Adrenal gland (tissue), 12 donors: Measurements from ENCODE around the gene ELOA. TPM values are rescaled to one million over a fixed set of nuclear protein-coding genes. Genes with fewer than 3 reads are reported as not detected.
"Not testable (repeated sequence)": the region's sequence is repeated elsewhere in the genome, so short reads cannot be mapped to it uniquely, and the experiment has no call there.

Experiments
- DNase-seq, 7 donors: peaks; one replicate each; pipeline ENCODE4 v3.0.0-alpha.2; 2019 to 2020
- H3K27ac ChIP-seq, 5 donors: fragments of 200-600 bp; sonication (generic) in 4 of 5; 1 replicate in 3 of 5; 2 replicates in 2 of 5; pipeline versions ENCODE4 v1.5.1 to v1.8.0; 2016 to 2020; ENCODE audit warnings: mild to moderate bottlenecking in 1 of 5
- H3K27me3 ChIP-seq: fragments of 200-600 bp; 2 replicates; pipeline ENCODE4 v1.8.0; 2021
- H3K36me3 ChIP-seq, 2 donors: fragments of 200-600 bp; replicated peaks in 1 of 2; 1 replicate in 1 of 2; 2 replicates in 1 of 2; pipeline versions ENCODE4 v1.5.1 to v1.8.0; 2018 to 2022
- H3K4me1 ChIP-seq, 2 donors: fragments of 200-600 bp; replicated peaks in 1 of 2; 1 replicate in 1 of 2; 2 replicates in 1 of 2; pipeline versions ENCODE4 v1.5.1 to v1.8.0; 2018 to 2021
- H3K4me3 ChIP-seq, 4 donors: fragments of 200-600 bp; sonication (generic) in 3 of 4; one replicate each; pipeline ENCODE4 v1.5.1; 2016 to 2018
- H3K9me3 ChIP-seq, 3 donors: fragments of 200-600 bp; sonication (generic) in 1 of 3; replicated peaks in 1 of 3; 1 replicate in 2 of 3; 2 replicates in 1 of 3; pipeline versions ENCODE4 v1.5.1 to v1.8.0; 2016 to 2021
- CTCF ChIP-seq, 6 experiments: fragments of 450-650 bp in 4 of 6; fragments of 200-600 bp in 2 of 6; sonication (generic) in 1 of 6; IDR thresholded peaks; 1 replicate in 5 of 6; 2 replicates in 1 of 6; pipeline versions ENCODE4 v1.5.1 to v1.8.0; 2016 to 2021; ENCODE audit warnings: antibody characterized with exemption in 6 of 6, mild to moderate bottlenecking in 2 of 6, moderate library complexity in 1 of 6
- POLR2A ChIP-seq, 2 donors: fragments of 450-650 bp; IDR thresholded peaks; one replicate each; pipeline ENCODE4 v1.6.1; 2017; ENCODE audit warnings: antibody characterized with exemption in 2 of 2, mild to moderate bottlenecking in 2 of 2, moderate library complexity in 1 of 2
- WGBS, 4 donors: extraction: QIAGEN DNeasy Blood & Tissue Kit in 2 of 4; methylation state at CpG; one replicate each; pipeline versions ENCODE4 v1.1.5 to v1.1.7; 2013 to 2017; 5-methylcytosine and 5-hydroxymethylcytosine counted together
- intact Hi-C, 2 donors: fragments of 100-400 bp; cut with DNase I; formaldehyde crosslinking; loops; one replicate each; pipeline versions ENCODE4 v1.14.1 to v1.15.0; 2022 to 2023
- polyA plus RNA-seq, 3 donors: library from polyadenylated mRNA; stranded (reverse); fragments of 200-250 nt in 2 of 3; fragments of 350-450 nt in 1 of 3; fragmentation: Illumina TruSeq in 1 of 3; extraction: RNeasy Lipid Tissue Mini Kit (QIAGEN cat#74804) in 1 of 3; gene quantifications; one replicate each; pipeline ENCODE4 v1.2.3, GENCODE V29; 2013 to 2014
- total RNA-seq, 9 donors: library from RNA; depleted of rRNA in 4 of 9; stranded (reverse); fragments of >200 nt in 4 of 9; fragments of 120-200 nt in 1 of 9; fragmentation: NEBNext Ultra II Directional in 1 of 9; extraction: Animal tissue kit (Norgen Biotek cat#: 25700) in 1 of 9; gene quantifications; one replicate each; pipeline versions ENCODE4 v1.1.0 to v1.2.4, GENCODE V29; 2013 to 2023
- donor health status: healthy with polysubstance abuse.
- donor health status: Bipolar disorder and iron deficiency.
- donor health status: DM: yes; HTN: yes; CAD: no.
- donor health status: DM: no; HTN: no; CAD: no.
- donor health status: DM: no; HTN: no; CAD: no.
- donor health status: DM: yes; HTN: yes; CAD: no.

Gene ELOA
- total and polyA plus RNA-seq, 12 donors, result 11.5 to 44.7 (median 30.9) TPM

- H3K9me3 ChIP-seq, result no peaks in the 10 kb centered on the region
- 81 to 86% (median 84%) methylated on average over 2 of the region's 2 CpGs for WGBS, 4 donors
- no peak overlapping the region for H3K4me3 ChIP-seq
- no peak overlapping the region for H3K27ac ChIP-seq
- DNase-seq, result no peak
- peaks cover 6 to 30% of the 10 kb centered on the region in 2 donors for H3K4me1 ChIP-seq
- H3K36me3 ChIP-seq, result peaks cover 0 to 7% of the 10 kb centered on the region in 2 donors
- no peak for TF ChIP-seq POLR2A (IDR thresholded peaks at IDR 0.05)
- no peak for TF ChIP-seq CTCF (IDR thresholded peaks at IDR 0.05)
- H3K27me3 ChIP-seq, result no peaks in the 10 kb centered on the region
- intact Hi-C loops, result loop anchor here in 1 of 2 donors (10.0 kb wide), 1 partner anchor 139 kb away; the partner anchor contains the start of gene CNR2
Measured at GRCh38 chr1:23776217-23776616, 32.9 kb downstream of the ELOA start.

GRCh38 chr1:23777979-23778814 lies 34.9 kb downstream of the ELOA start, which contains the start of gene PITHD1:
PITHD1 (plus strand) TSS chr1:23778418; CDS start chr1:23778516, 98 bp downstream.
- no peaks in the 10 kb centered on the region for H3K27me3 ChIP-seq
- peak within 1 kb of the TSS; percentile 65 to 92 (median 74) for H3K4me3 ChIP-seq
- H3K9me3 ChIP-seq, result no peaks in the 10 kb centered on the region
- intact Hi-C loops, result loop anchor here in 1 of 2 donors (10.0 kb wide), 1 partner anchor 137 kb away; the partner anchor contains the start of gene CNR2
- WGBS, 4 donors, result 0 to 1% (median 1%) methylated on average over 18 to 91 of the region's 91 CpGs
- peak within 1 kb of the TSS; percentile 36 to 95 (median 88) for H3K27ac ChIP-seq
- DNase-seq, result peak; percentile 78 to 91 (median 85)
- H3K36me3 ChIP-seq, result peaks cover 0 to 5% of the 10 kb centered on the region in 2 donors
- H3K4me1 ChIP-seq, result peaks cover 6 to 26% of the 10 kb centered on the region in 2 donors
- TF ChIP-seq CTCF (IDR thresholded peaks at IDR 0.05), result no peak
- peak; percentile 38 to 90 for TF ChIP-seq POLR2A (IDR thresholded peaks at IDR 0.05)

GRCh38 chr1:23779826-23780371 lies 36.6 kb downstream of the ELOA start:
- Histone ChIP-seq H3K27ac (peak overlapping the region in 2 of 5 donors; percentile 87 to 95), H3K36me3 (peaks cover 0 to 10% of the 10 kb centered on the region in 2 donors), H3K4me3 (no peak overlapping the region), H3K9me3 (no peaks in the 10 kb centered on the region), H3K4me1 (peaks cover 6 to 26% of the 10 kb centered on the region in 2 donors), H3K27me3 (no peaks in the 10 kb centered on the region)
- no peak for TF ChIP-seq POLR2A (IDR thresholded peaks at IDR 0.05)
- TF ChIP-seq CTCF (IDR thresholded peaks at IDR 0.05), result no peak
- intact Hi-C loops, result loop anchor here in 1 of 2 donors (10.0 kb wide), 1 partner anchor 135 kb away; the partner anchor contains the start of gene CNR2
- 37 to 63% (median 51%) methylated on average over 3 of the region's 3 CpGs for WGBS, 4 donors
- no peak for DNase-seq

GRCh38 chr1:23783141-23783540 lies 39.9 kb downstream of the ELOA start:
- DNase-seq, result not testable (repeated sequence)

More at GRCh38 chr1:23783141-23783540, 39.9 kb downstream of the ELOA start:
- intact Hi-C loops, H3K27ac ChIP-seq, H3K9me3 ChIP-seq, H3K4me3 ChIP-seq, H3K27me3 ChIP-seq: not testable (repeated sequence)
- H3K4me1 ChIP-seq, result peaks cover 0 to 16% of the 10 kb centered on the region in 2 donors
- 87 to 93% (median 91%) methylated on average over 11 of the region's 11 CpGs for whole genome bisulfite sequencing, 4 donors
- H3K36me3 ChIP-seq, result peaks cover 0 to 41% of the 10 kb centered on the region in 2 donors
